WTC11 (cell line): ENCODE measurements around the gene CACUL1.

Experiments used
- CTCF ChIP-seq: fragments of 200-600 bp; IDR thresholded peaks from 2 replicates; pipeline ENCODE4 v1.8.0; 2022; ENCODE audit warnings: antibody characterized with exemption
- ESRRA ChIP-seq: sonication (generic); formaldehyde crosslinking; IDR thresholded peaks from 2 replicates; pipeline ENCODE4 v1.8.1; 2022; ENCODE audit warnings: mild to moderate bottlenecking, missing genetic modification reagents, borderline replicate concordance
- ETV6 ChIP-seq: sonication (generic); formaldehyde crosslinking; IDR thresholded peaks from 2 replicates; pipeline ENCODE4 v1.8.1; 2022; ENCODE audit warnings: mild to moderate bottlenecking, missing genetic modification reagents
- IRF2 ChIP-seq: sonication (generic); formaldehyde crosslinking; IDR thresholded peaks from 2 replicates; pipeline ENCODE4 v1.8.0; 2022; ENCODE audit warnings: low read depth, missing genetic modification reagents, borderline replicate concordance
- PREB ChIP-seq: sonication (generic); formaldehyde crosslinking; IDR thresholded peaks from 2 replicates; pipeline ENCODE4 v1.8.1; 2022; ENCODE audit warnings: mild to moderate bottlenecking, missing genetic modification reagents, moderate library complexity, borderline replicate concordance
- RORB ChIP-seq: fragments of 250-450 bp; sonication (Bioruptor Pico); IDR thresholded peaks from 2 replicates; pipeline ENCODE4 v1.9.0; 2021; ENCODE audit warnings: mild to moderate bottlenecking
- SMAD4 ChIP-seq: sonication (generic); formaldehyde crosslinking; IDR thresholded peaks from 2 replicates; pipeline ENCODE4 v1.8.0; 2022; ENCODE audit warnings: mild to moderate bottlenecking, missing genetic modification reagents
- SP1 ChIP-seq: sonication (generic); formaldehyde crosslinking; conservative IDR thresholded peaks from 2 replicates; pipeline ENCODE4 v1.8.1; 2022; ENCODE audit warnings: missing genetic modification reagents

DNA sequence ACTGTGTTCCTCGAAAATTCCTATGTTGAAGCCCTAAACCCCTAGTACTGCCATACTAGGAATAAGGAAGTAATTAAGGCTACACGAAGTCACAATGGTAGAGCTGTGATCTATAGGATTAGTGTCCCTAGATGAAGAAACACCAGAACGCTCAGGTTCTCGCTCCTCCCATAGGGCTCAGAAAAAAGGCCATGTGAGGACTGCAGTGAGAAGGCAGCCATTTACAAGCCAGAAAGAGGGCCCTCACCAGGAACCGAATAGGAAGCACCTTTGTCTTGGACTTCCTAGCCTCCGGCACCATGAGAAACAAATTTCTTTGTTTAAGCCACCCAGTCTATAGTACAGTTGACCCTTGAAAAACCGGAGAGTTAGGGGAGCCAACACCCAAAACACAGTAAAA, 46.2 kb downstream of the CACUL1 start:
- TF ChIP-seq ETV6 (CRISPR knock-in tag) (no peak), IRF2 (CRISPR knock-in tag) (no peak), ESRRA (CRISPR knock-in tag) (no peak), PREB (CRISPR knock-in tag) (no peak), CTCF (no peak), SMAD4 (CRISPR knock-in tag) (no peak), RORB (no peak), SP1 (CRISPR knock-in tag) (no peak)
